DND-41 (cell line): ENCODE data around the gene RFTN1.

Experiments used
- EZH2 ChIP-seq: IDR thresholded peaks from 3 replicates; pipeline ENCODE4 v1.6.1; 2012; ENCODE audit warnings: borderline replicate concordance, low read depth, mild to moderate bottlenecking, moderate library complexity, low read length, inconsistent platforms; ENCODE audit not compliant: severe bottlenecking
- TF ChIP-seq, protein P1 (sequence below): IDR thresholded peaks from 2 replicates; pipeline ENCODE4 v1.5.1; 2012; ENCODE audit warnings: borderline replicate concordance, low read length, moderate library complexity, mild to moderate bottlenecking; ENCODE audit not compliant: poor library complexity, severe bottlenecking; ENCODE audit errors: extremely low read depth

GRCh38 chr3:16415911-16416476, 97.5 kb downstream of the RFTN1 start:
- TF ChIP-seq, protein P1, sequence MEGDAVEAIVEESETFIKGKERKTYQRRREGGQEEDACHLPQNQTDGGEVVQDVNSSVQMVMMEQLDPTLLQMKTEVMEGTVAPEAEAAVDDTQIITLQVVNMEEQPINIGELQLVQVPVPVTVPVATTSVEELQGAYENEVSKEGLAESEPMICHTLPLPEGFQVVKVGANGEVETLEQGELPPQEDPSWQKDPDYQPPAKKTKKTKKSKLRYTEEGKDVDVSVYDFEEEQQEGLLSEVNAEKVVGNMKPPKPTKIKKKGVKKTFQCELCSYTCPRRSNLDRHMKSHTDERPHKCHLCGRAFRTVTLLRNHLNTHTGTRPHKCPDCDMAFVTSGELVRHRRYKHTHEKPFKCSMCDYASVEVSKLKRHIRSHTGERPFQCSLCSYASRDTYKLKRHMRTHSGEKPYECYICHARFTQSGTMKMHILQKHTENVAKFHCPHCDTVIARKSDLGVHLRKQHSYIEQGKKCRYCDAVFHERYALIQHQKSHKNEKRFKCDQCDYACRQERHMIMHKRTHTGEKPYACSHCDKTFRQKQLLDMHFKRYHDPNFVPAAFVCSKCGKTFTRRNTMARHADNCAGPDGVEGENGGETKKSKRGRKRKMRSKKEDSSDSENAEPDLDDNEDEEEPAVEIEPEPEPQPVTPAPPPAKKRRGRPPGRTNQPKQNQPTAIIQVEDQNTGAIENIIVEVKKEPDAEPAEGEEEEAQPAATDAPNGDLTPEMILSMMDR = no peak
- no peak for TF ChIP-seq EZH2
